HEK293T (cell line): Measurements from ENCODE around the gene NAP1L1.

Experiments used
- CTCF ChIA-PET: fragments of 350-600 bp; formaldehyde crosslinking; extraction: SDS; loops from one replicate; lab custom pipeline; 2021; ENCODE audit warnings: antibody characterized with exemption, inconsistent platforms; lab: Yijun Ruan, JAX
- POLR2A ChIA-PET: fragments of 350-600 bp; formaldehyde crosslinking; extraction: SDS; loops from one replicate; lab custom pipeline; 2020; ENCODE audit warnings: antibody characterized with exemption, inconsistent platforms; lab: Yijun Ruan, JAX
- DNase-seq: peaks from one replicate; pipeline ENCODE4 v3.0.0; 2012; ENCODE audit warnings: mixed read lengths; ENCODE audit errors: extremely low spot score
- ARNT ChIP-seq: fragments of 450-650 bp; IDR thresholded peaks from 2 replicates; pipeline ENCODE4 v1.6.1; 2017; ENCODE audit warnings: mild to moderate bottlenecking
- BHLHE40 ChIP-seq: fragments of 450-650 bp; IDR thresholded peaks from 2 replicates; pipeline ENCODE4 v1.6.1; 2016; ENCODE audit warnings: mild to moderate bottlenecking, moderate library complexity, borderline replicate concordance
- CTBP1 ChIP-seq: fragments of 450-650 bp; IDR thresholded peaks from 2 replicates; pipeline ENCODE4 v1.6.1; 2016; ENCODE audit warnings: borderline replicate concordance
- ELF4 ChIP-seq: fragments of 450-650 bp; IDR thresholded peaks from 2 replicates; pipeline ENCODE4 v1.6.1; 2017; ENCODE audit warnings: antibody characterized with exemption
- FOXA1 ChIP-seq: fragments of 450-650 bp; IDR thresholded peaks from 2 replicates; pipeline ENCODE4 v1.6.1; 2016; ENCODE audit warnings: mild to moderate bottlenecking
- FOXK2 ChIP-seq: fragments of 450-650 bp; IDR thresholded peaks from 2 replicates; pipeline ENCODE4 v1.6.1; 2016; ENCODE audit warnings: mild to moderate bottlenecking
- FOXM1 ChIP-seq: fragments of 450-650 bp; IDR thresholded peaks from 2 replicates; pipeline ENCODE4 v1.6.1; 2017; ENCODE audit warnings: mild to moderate bottlenecking, borderline replicate concordance
- HDGF ChIP-seq: fragments of 450-650 bp; IDR thresholded peaks from 2 replicates; pipeline ENCODE4 v1.6.1; 2017; ENCODE audit warnings: antibody characterized with exemption, borderline replicate concordance
- L3MBTL2 ChIP-seq: fragments of 450-650 bp; conservative IDR thresholded peaks from 2 replicates; pipeline ENCODE4 v1.6.1; 2016; ENCODE audit warnings: mild to moderate bottlenecking
- LEF1 ChIP-seq: fragments of 450-650 bp; IDR thresholded peaks from 2 replicates; pipeline ENCODE4 v1.6.1; 2017; ENCODE audit warnings: mild to moderate bottlenecking, borderline replicate concordance
- NFRKB ChIP-seq: fragments of 450-650 bp; IDR thresholded peaks from 2 replicates; pipeline ENCODE4 v1.6.1; 2016; ENCODE audit warnings: mild to moderate bottlenecking, moderate library complexity
- SP1 ChIP-seq: fragments of 450-650 bp; IDR thresholded peaks from 2 replicates; pipeline ENCODE4 v1.6.1; 2017
- SUZ12 ChIP-seq: fragments of 450-650 bp; IDR thresholded peaks from 2 replicates; pipeline ENCODE4 v1.6.1; 2016; ENCODE audit warnings: mild to moderate bottlenecking
- TARDBP ChIP-seq: fragments of 450-650 bp; IDR thresholded peaks from 2 replicates; pipeline ENCODE4 v1.6.1; 2016
- ZNF384 ChIP-seq: fragments of 450-650 bp; IDR thresholded peaks from 2 replicates; pipeline ENCODE4 v1.6.1; 2016
- TF ChIP-seq, protein P1 (sequence below): fragments of 450-650 bp; IDR thresholded peaks from 2 replicates; pipeline ENCODE4 v1.6.1; 2016

Gene NAP1L1

DNA sequence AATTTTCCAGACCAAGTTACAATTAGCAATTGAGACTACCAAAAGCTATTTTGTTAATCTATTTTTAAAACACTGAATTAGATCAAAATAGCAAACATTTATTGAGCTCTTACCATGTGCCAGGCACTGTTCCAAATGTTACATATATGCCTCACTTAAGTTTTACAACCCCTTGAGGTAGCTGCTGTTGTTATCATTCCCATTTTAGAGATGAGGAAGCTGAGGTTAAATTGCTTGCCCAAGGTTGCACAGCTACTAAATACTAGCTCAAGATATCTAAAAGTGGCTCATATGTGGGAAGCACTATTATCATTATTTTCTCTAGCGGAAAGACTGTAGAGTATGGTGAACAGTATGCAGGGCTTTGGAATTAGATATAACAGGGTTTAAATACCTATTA lies 19.5 kb upstream of the NAP1L1 start:
- no peak for TF ChIP-seq TARDBP
- TF ChIP-seq, protein P1, sequence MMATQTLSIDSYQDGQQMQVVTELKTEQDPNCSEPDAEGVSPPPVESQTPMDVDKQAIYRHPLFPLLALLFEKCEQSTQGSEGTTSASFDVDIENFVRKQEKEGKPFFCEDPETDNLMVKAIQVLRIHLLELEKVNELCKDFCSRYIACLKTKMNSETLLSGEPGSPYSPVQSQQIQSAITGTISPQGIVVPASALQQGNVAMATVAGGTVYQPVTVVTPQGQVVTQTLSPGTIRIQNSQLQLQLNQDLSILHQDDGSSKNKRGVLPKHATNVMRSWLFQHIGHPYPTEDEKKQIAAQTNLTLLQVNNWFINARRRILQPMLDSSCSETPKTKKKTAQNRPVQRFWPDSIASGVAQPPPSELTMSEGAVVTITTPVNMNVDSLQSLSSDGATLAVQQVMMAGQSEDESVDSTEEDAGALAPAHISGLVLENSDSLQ, result no peak
- no peak for TF ChIP-seq L3MBTL2
- TF ChIP-seq BHLHE40, result no peak
- TF ChIP-seq ELF4, result no peak
- no peak for TF ChIP-seq ZNF384
- no peak for TF ChIP-seq ARNT
- no peak for TF ChIP-seq FOXK2
- TF ChIP-seq FOXA1, result no peak
- TF ChIP-seq FOXM1, result no peak
- TF ChIP-seq HDGF, result no peak
- TF ChIP-seq NFRKB, result no peak
- no peak for TF ChIP-seq LEF1
- no peak for TF ChIP-seq CTBP1
- no peak for TF ChIP-seq SUZ12
- CTCF ChIA-PET, result no interaction called here
- DNase-seq, result no peak
- POLR2A ChIA-PET, result no interaction called here

DNA sequence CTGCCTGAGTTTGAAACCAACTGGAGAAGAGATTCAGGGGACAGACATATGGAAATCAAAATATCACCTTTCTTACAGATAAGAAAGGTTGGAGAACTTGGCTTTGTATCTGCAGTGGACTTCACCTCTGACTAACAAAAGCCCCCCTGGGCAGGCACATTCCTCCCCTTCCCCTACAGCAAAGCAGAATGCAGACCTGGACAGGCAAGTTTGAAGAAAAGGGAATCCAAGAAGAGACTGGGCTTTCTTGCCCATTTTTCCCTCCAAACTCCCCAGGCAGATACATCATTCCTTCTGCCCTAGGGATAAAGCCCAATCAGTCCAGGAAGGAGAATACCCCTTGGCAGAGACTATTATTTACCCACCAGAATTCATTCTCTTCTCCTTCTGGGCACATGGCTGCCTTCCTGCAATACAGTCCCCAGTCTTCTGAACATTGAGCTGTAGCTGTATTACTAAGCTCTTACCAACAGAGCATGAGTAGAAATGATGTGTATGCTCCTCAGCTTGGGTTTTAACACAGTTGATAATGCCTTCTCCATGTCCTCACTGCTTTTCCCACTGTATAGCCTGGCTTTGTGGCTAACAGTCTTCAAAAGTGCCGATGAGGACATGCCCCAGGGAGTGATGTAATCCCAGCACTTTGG lies 17.4 kb upstream of the NAP1L1 start:
- TF ChIP-seq, protein P1, result no peak
- no peak for TF ChIP-seq FOXA1
- TF ChIP-seq CTBP1, result no peak
- no peak for TF ChIP-seq FOXK2
- no peak for TF ChIP-seq HDGF
- no peak for TF ChIP-seq BHLHE40
- TF ChIP-seq SUZ12, result no peak
- TF ChIP-seq NFRKB, result no peak
- TF ChIP-seq L3MBTL2, result no peak
- TF ChIP-seq ZNF384, result no peak
- TF ChIP-seq FOXM1, result no peak
- TF ChIP-seq ARNT, result no peak
- TF ChIP-seq SP1, result no peak
- TF ChIP-seq ELF4, result no peak
- no peak for TF ChIP-seq LEF1
- TF ChIP-seq TARDBP, result no peak
- ChIA-PET CTCF (no interaction called here), POLR2A (no interaction called here)
- DNase-seq, result no peak

DNA sequence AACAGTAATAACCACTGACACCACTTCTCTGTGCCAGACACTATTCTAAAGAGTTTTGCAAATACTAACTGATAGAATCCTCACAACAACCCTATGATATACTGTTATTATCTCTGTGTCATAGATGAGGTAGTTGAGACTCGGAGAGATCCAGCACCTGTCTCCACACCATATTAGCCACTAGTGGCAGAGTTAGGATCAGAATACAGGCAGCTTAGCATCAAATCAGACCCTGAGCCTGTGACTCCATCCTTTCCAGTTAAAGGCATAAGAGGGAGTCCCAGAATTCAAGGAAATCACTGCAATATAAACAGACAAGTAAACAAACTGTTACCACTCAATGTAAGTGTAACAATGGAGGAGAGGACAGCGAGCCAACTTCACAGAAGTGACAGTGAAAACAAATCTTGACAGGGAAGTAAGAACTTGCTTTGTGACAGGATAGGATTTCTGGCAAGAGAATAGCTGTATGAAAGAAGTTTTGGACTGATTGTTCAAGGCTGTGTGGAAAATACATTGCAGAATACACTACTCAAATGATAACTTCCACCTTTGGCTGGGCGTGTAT lies 11.7 kb upstream of the NAP1L1 start:
- TF ChIP-seq CTBP1 (no peak), ARNT (no peak), FOXA1 (no peak), L3MBTL2 (no peak), NFRKB (no peak), SUZ12 (no peak), SP1 (no peak), ZNF384 (no peak), LEF1 (no peak), ELF4 (no peak)
- POLR2A ChIA-PET, result no interaction called here
- DNase-seq, result no peak
- CTCF ChIA-PET, result no interaction called here

DNA sequence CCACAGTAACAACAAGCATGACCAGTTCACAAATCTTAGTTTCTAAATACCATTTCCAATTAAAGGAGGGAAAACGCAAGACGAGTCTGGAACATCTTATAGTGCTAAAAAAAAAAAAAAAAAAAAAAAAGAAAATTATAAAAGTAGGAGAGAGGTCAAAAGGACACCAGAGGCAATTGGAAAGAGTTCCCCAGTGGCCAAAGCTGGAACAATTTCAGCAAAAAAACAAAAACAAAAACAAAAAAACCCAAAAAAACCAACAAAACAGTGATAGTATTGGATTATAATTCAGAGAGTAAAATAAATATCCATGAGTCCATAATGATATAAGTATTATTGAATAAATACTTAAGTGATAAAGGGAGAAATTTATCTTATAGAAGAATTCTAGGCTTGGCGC lies 10.3 kb upstream of the NAP1L1 start:
- CTCF ChIA-PET, result no interaction called here
- POLR2A ChIA-PET, result no interaction called here

DNA sequence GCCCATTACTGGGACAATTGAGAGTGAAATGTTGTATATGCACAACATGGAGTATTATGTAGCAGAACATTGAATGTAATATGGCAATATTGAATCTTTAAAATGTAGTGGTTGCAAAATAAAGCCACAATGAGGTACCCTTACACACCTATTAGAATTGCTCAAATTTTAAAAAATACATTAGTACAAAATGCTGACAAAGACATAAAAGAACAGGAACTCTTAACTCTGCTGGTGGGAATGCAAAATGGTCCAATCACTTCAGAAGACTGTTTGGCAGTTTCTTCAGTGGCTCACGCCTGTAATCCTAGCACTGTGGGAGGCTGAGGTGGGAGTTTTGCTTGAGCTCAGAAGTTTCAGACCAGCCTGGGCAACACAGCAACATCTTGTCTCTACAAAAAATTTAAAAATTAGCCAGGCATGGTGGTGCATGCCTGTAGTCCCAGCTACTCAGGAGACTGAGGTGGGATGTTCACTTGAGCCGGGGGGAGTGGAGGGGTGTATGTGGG lies 6.8 kb upstream of the NAP1L1 start:
- DNase-seq, result no peak
- TF ChIP-seq BHLHE40 (no peak), L3MBTL2 (no peak), ELF4 (no peak), ZNF384 (no peak), TARDBP (no peak), FOXK2 (no peak), SP1 (no peak), SUZ12 (no peak), ARNT (no peak), FOXM1 (no peak), FOXA1 (no peak)
- POLR2A ChIA-PET, result no interaction called here
- CTCF ChIA-PET, result no interaction called here

More for the DNA sequence above, 10.3 kb upstream of the NAP1L1 start:
- TF ChIP-seq L3MBTL2 (no peak), SUZ12 (no peak), FOXK2 (no peak), NFRKB (no peak), LEF1 (no peak), ELF4 (no peak), BHLHE40 (no peak), ARNT (no peak), TARDBP (no peak), SP1 (no peak), ZNF384 (no peak), FOXM1 (no peak), FOXA1 (no peak), HDGF (no peak), CTBP1 (no peak)
- TF ChIP-seq, protein P1, result no peak
- no peak for DNase-seq
